Measurements from ENCODE around the gene SOAT2. TPM values are rescaled to one million over a fixed set of nuclear protein-coding genes. Genes with fewer than 3 reads are reported as not detected.

Gene SOAT2
- total and polyA plus RNA-seq, 4 donors, result 0.48 to 9.4 (median 1.3) TPM

DNA sequence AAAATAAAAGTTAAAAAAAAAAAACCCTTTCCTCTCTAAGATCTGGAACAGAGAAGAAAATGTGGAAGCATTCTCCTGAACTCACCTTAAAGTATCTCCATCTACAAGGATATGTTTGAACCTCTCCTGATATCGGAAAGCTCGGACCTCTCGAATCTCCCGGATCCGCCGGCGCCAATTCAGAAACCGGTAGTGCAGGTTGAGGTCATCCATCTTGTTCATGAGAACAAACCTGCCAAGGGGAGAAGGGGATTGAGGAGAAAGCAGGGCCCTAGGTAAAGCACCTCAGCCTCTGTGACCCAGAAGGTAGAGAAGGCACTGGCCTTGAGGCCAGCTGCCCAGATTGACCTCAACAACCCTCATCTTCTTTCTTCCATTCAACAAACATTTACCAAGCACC, 26.3 kb upstream of the SOAT2 start (continued):
- TF ChIP-seq HNF4A (conservative IDR thresholded peaks at IDR 0.05) (no peak), SP1 (IDR thresholded peaks at IDR 0.05) (no peak)
- TF ChIP-seq, protein P1, sequence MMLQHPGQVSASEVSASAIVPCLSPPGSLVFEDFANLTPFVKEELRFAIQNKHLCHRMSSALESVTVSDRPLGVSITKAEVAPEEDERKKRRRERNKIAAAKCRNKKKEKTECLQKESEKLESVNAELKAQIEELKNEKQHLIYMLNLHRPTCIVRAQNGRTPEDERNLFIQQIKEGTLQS (IDR thresholded peaks at IDR 0.05), result no peak

DNA sequence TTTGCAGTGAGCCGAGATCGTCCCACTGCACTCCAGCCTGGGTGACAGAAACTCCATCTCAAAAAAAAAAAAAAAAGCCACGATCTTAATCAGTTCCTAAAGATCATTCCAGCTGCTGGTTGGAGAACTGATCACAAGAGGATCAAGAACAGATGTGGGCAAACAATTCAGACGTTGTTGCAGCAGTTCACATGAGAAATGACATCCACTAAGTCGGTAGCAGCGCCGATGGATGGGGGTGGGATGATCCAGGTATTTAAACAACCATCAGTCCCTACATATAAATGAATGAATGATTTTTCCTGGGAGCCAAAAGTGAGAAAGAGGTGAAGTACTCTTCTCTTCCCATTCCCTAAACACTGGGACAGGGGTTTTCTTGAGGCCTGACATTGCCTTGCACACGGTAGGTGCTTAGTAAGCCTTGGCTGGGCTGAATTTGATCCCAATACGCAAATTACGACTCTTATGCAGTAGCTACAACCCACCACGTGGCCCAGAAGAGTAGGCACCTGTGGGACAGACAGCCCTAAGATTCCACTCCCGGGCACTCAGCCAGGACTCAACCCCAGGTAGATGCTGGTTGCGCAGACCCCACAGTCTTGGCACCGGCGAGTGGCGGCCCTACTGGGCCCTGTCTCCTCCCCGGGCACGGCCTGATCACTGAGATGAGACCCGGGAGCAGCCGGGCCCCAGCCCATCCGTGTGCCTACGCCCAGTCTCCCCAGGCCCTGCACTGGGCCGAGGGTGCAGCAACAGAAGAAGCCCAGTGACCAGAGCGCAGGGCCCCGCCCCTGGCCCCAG, 24.7 kb upstream of the SOAT2 start:
- Histone ChIP-seq H3K27me3 (ENCODE audit: control insufficient read depth in 4 of 4, insufficient read depth in 4 of 4, low read length in 3 of 4) (no peaks in the 10 kb centered on the region), H3K4me1 (ENCODE audit: control insufficient read depth in 4 of 4, insufficient read depth in 4 of 4, low read length in 3 of 4) (peaks cover 5 to 23% (median 12%) of the 10 kb centered on the region in 4 donors), H3K9ac (ENCODE audit: low read depth in 1 of 2, low read length in 2 of 2) (peak overlapping the region; percentile 48 to 72), H3K27ac (ENCODE audit: low read depth in 1 of 2, low read length in 2 of 2) (peak overlapping the region; percentile 71 to 90), H3K9me3 (ENCODE audit: control insufficient read depth in 4 of 4, low read length in 3 of 4) (no peaks in the 10 kb centered on the region), H3K36me3 (ENCODE audit: control insufficient read depth in 4 of 4, insufficient read depth in 3 of 4, low read depth in 1 of 4, low read length in 3 of 4) (peaks cover 6 to 16% (median 8%) of the 10 kb centered on the region in 4 donors), H3K4me3 (ENCODE audit: low read depth in 1 of 3, low read length in 3 of 3) (peak overlapping the region; percentile 63 to 82 (median 80))
- DNase-seq (ENCODE audit: low spot score), result no peak
- TF ChIP-seq, protein P2, sequence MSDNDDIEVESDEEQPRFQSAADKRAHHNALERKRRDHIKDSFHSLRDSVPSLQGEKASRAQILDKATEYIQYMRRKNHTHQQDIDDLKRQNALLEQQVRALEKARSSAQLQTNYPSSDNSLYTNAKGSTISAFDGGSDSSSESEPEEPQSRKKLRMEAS (IDR thresholded peaks at IDR 0.05), result peak; percentile 21
- TF ChIP-seq RXRA (IDR thresholded peaks at IDR 0.05), result no peak
- 29% methylated on average over 25 of the region's 25 CpGs for WGBS

DNA sequence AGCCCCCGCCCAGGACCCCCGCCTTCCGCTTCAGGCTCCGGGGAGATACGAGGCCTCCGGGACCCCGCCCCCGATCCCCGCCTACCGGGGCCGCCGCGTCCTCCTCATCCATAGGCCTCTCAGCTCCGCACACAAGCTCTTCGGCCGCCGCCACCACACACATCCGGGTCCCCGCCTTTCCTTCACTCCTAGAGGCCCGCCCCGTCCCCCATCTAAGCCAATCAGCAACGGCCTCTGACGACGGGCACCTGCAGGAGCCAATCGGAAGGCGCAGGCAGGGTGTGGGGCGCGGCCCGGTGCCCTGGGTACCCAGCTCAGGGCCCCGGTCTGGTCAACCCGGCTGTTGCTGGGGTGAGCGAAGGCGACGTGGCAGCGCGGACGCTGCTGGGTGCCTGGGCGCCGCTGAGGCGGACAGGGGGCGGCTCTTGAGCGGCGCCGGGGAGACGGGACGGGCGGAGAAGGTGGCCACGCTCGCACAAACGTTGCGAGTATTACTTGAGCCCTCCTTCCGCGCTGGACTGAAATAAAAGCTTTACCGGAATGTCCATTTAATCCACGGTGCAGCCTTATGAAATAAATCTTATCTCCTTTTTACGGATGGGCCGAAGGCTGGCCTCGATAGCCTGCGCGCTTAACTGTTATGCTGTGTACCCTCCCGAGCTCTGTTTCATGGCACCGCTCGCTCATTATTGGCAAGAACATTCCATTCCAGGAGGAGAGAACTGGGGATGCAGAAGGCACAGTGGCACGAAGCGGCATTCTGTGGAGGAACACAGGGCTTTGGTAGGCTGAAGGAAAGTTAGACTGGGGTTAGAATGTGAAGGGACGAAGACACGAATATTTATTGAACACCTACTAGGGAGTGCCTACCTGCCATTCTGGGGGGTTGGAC, 23.8 kb upstream of the SOAT2 start, which contains the start of gene SPRYD3:
SPRYD3 (minus strand) TSS at position 165 of the 892 bp plus-strand sequence; CDS start at position 108, 57 bp downstream.
- Histone ChIP-seq H3K4me3 (ENCODE audit: low read depth in 1 of 3, low read length in 3 of 3) (peak within 1 kb of the TSS; percentile 80 to 82 (median 82)), H3K27me3 (ENCODE audit: control insufficient read depth in 4 of 4, insufficient read depth in 4 of 4, low read length in 3 of 4) (no peaks in the 10 kb centered on the region), H3K27ac (ENCODE audit: low read depth in 1 of 2, low read length in 2 of 2) (peak within 1 kb of the TSS; percentile 74 to 90), H3K9ac (ENCODE audit: low read depth in 1 of 2, low read length in 2 of 2) (peak within 1 kb of the TSS; percentile 48 to 72), H3K36me3 (ENCODE audit: control insufficient read depth in 4 of 4, insufficient read depth in 3 of 4, low read depth in 1 of 4, low read length in 3 of 4) (peaks cover 6 to 16% (median 8%) of the 10 kb centered on the region in 4 donors), H3K4me1 (ENCODE audit: control insufficient read depth in 4 of 4, insufficient read depth in 4 of 4, low read length in 3 of 4) (peaks cover 5 to 17% (median 11%) of the 10 kb centered on the region in 4 donors), H3K9me3 (ENCODE audit: control insufficient read depth in 4 of 4, low read length in 3 of 4) (no peaks in the 10 kb centered on the region)
- no peak for TF ChIP-seq HNF4G (IDR thresholded peaks at IDR 0.05)
- TF ChIP-seq RXRA (IDR thresholded peaks at IDR 0.05), result no peak
- TF ChIP-seq GABPA (IDR thresholded peaks at IDR 0.05 in 1 of 2, conservative IDR thresholded peaks at IDR 0.05 in 1 of 2), result peak; percentile 37 to 75
- no peak for TF ChIP-seq HNF4A (conservative IDR thresholded peaks at IDR 0.05)
- TF ChIP-seq, protein P3, sequence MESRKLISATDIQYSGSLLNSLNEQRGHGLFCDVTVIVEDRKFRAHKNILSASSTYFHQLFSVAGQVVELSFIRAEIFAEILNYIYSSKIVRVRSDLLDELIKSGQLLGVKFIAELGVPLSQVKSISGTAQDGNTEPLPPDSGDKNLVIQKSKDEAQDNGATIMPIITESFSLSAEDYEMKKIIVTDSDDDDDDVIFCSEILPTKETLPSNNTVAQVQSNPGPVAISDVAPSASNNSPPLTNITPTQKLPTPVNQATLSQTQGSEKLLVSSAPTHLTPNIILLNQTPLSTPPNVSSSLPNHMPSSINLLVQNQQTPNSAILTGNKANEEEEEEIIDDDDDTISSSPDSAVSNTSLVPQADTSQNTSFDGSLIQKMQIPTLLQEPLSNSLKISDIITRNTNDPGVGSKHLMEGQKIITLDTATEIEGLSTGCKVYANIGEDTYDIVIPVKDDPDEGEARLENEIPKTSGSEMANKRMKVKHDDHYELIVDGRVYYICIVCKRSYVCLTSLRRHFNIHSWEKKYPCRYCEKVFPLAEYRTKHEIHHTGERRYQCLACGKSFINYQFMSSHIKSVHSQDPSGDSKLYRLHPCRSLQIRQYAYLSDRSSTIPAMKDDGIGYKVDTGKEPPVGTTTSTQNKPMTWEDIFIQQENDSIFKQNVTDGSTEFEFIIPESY (IDR thresholded peaks at IDR 0.05), result no peak
- TF ChIP-seq JUND (IDR thresholded peaks at IDR 0.05), result no peak
- TF ChIP-seq, protein P4, sequence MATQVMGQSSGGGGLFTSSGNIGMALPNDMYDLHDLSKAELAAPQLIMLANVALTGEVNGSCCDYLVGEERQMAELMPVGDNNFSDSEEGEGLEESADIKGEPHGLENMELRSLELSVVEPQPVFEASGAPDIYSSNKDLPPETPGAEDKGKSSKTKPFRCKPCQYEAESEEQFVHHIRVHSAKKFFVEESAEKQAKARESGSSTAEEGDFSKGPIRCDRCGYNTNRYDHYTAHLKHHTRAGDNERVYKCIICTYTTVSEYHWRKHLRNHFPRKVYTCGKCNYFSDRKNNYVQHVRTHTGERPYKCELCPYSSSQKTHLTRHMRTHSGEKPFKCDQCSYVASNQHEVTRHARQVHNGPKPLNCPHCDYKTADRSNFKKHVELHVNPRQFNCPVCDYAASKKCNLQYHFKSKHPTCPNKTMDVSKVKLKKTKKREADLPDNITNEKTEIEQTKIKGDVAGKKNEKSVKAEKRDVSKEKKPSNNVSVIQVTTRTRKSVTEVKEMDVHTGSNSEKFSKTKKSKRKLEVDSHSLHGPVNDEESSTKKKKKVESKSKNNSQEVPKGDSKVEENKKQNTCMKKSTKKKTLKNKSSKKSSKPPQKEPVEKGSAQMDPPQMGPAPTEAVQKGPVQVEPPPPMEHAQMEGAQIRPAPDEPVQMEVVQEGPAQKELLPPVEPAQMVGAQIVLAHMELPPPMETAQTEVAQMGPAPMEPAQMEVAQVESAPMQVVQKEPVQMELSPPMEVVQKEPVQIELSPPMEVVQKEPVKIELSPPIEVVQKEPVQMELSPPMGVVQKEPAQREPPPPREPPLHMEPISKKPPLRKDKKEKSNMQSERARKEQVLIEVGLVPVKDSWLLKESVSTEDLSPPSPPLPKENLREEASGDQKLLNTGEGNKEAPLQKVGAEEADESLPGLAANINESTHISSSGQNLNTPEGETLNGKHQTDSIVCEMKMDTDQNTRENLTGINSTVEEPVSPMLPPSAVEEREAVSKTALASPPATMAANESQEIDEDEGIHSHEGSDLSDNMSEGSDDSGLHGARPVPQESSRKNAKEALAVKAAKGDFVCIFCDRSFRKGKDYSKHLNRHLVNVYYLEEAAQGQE (IDR thresholded peaks at IDR 0.05), result peak; percentile 81
- TF ChIP-seq, protein P5, sequence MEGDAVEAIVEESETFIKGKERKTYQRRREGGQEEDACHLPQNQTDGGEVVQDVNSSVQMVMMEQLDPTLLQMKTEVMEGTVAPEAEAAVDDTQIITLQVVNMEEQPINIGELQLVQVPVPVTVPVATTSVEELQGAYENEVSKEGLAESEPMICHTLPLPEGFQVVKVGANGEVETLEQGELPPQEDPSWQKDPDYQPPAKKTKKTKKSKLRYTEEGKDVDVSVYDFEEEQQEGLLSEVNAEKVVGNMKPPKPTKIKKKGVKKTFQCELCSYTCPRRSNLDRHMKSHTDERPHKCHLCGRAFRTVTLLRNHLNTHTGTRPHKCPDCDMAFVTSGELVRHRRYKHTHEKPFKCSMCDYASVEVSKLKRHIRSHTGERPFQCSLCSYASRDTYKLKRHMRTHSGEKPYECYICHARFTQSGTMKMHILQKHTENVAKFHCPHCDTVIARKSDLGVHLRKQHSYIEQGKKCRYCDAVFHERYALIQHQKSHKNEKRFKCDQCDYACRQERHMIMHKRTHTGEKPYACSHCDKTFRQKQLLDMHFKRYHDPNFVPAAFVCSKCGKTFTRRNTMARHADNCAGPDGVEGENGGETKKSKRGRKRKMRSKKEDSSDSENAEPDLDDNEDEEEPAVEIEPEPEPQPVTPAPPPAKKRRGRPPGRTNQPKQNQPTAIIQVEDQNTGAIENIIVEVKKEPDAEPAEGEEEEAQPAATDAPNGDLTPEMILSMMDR (IDR thresholded peaks at IDR 0.05; ENCODE audit: low read depth, low read length, missing input control), result no peak
- TF ChIP-seq NR2F2 (IDR thresholded peaks at IDR 0.05), result peak; percentile 21
- TF ChIP-seq, protein P2 (IDR thresholded peaks at IDR 0.05), result no peak
- TF ChIP-seq FOXA2 (IDR thresholded peaks at IDR 0.05), result no peak
- TF ChIP-seq RAD21 (IDR thresholded peaks at IDR 0.05), result peak; percentile 8 to 23
- no peak for TF ChIP-seq EGR1 (IDR thresholded peaks at IDR 0.05; ENCODE audit: low read depth in 2 of 2)
- TF ChIP-seq YY1 (IDR thresholded peaks at IDR 0.05), result peak; percentile 69
- no peak for TF ChIP-seq FOXA1 (IDR thresholded peaks at IDR 0.05)
- TF ChIP-seq, protein P1 (IDR thresholded peaks at IDR 0.05), result no peak
- TF ChIP-seq SP1 (IDR thresholded peaks at IDR 0.05), result peak; percentile 99
- TF ChIP-seq TAF1 (conservative IDR thresholded peaks at IDR 0.05), result no peak
- peak; percentile 99 for DNase-seq (ENCODE audit: low spot score)
- 3% methylated on average over 67 of the region's 67 CpGs for WGBS
